ES-I3 (cell line): Measurements from ENCODE around the gene LOC128125822.
"Not testable (repeated sequence)": the region's sequence is repeated elsewhere in the genome, so short reads cannot be mapped to it uniquely, and the experiment has no call there.

ENCODE experiments used
- H3K36me3 ChIP-seq: 2 replicates; pipeline ENCODE4 v1.6.1; 2013; ENCODE audit warnings: mild to moderate bottlenecking, low read length, control low read depth, moderate library complexity; ENCODE audit not compliant: insufficient read depth
- H3K4me1 ChIP-seq: 2 replicates; pipeline ENCODE4 v1.6.1; 2013; ENCODE audit warnings: mild to moderate bottlenecking, control low read depth, low read length; ENCODE audit not compliant: insufficient read depth
- H3K9ac ChIP-seq: 2 replicates; pipeline ENCODE4 v1.6.1; 2013; ENCODE audit warnings: low read depth, mild to moderate bottlenecking, low read length, moderate library complexity
- H3K9me3 ChIP-seq: 2 replicates; pipeline ENCODE4 v1.6.1; 2013; ENCODE audit warnings: mild to moderate bottlenecking, low read length, moderate library complexity; ENCODE audit not compliant: control insufficient read depth, insufficient read depth

LOC128125822 gene

GRCh38 chr6:63582579-63583231 lies 10.4 kb downstream of the LOC128125822 start:
- no peaks in the 10 kb centered on the region for H3K4me1 ChIP-seq
- no peak overlapping the region for H3K9ac ChIP-seq
- peaks cover 29% of the 10 kb centered on the region for H3K36me3 ChIP-seq
- H3K9me3 ChIP-seq = no peaks in the 10 kb centered on the region

DNA sequence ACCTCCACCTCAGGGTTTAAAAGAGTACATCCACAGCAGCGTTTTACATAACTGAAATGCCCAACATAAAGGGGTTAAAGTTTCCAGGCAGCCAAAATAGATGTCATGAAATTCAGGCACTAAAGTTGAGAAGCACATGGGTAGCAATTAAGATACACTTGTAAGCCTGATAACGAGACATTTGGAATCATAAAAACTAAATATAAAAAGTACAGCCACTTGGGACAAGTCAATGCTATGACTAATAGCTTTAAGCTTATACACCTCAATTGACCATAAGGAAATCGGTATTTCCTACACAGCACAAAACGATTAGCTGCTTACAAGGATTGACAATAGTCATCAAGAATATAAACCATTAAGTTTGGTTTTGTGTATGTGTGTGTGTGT lies 11.8 kb downstream of the LOC128125822 start:
- Histone ChIP-seq H3K4me1 (no peaks in the 10 kb centered on the region), H3K9ac (no peak overlapping the region), H3K36me3 (peaks cover 22% of the 10 kb centered on the region), H3K9me3 (no peaks in the 10 kb centered on the region)

DNA sequence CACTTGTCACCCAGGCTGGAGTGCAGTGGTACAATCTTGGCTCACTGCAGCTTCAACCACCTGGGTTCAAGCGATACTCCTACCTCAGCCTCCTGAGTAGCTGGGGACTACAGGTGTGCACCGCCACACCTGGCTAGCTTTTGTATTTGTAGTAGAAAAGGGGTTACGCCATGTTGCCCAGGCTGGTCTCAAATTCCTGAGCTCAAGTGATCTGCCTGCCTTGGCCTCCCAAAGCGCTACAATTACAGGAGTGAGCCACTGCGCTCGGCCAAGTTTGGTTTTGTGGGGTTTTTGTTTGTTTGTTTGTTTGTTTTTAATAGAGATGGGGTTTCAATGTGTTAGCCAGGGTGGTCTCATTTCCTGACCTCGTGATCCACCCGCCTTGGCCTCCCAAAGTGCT lies 12.3 kb downstream of the LOC128125822 start:
- no peaks in the 10 kb centered on the region for H3K9me3 ChIP-seq
- no peaks in the 10 kb centered on the region for H3K4me1 ChIP-seq
- peaks cover 17% of the 10 kb centered on the region for H3K36me3 ChIP-seq
- no peak overlapping the region for H3K9ac ChIP-seq

DNA sequence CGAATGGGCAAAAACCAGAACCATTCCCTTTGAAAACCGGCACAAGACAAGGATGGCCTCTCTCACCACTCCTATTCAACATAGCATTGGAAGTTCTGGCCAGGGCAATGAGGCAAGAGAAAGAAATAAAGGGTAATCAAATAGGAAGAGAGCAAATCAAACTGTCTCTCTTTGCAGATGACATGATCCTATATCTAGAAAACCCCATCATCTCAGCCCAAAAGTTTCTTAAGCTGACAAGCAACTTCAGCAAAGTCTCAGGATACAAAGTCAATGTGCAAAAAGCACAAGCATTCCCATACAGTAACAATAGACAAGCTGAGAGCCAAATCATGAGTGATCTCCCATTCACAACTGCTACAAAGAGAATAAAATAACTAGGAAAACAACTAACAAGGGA lies 13.4 kb downstream of the LOC128125822 start:
- H3K4me1 ChIP-seq, H3K9ac ChIP-seq, H3K9me3 ChIP-seq, H3K36me3 ChIP-seq: not testable (repeated sequence)

GRCh38 chr6:63589952-63590411 lies 17.7 kb downstream of the LOC128125822 start:
- H3K9me3 ChIP-seq = no peaks in the 10 kb centered on the region
- H3K9ac ChIP-seq = no peak overlapping the region
- H3K36me3 ChIP-seq = no peaks in the 10 kb centered on the region
- peaks cover 6% of the 10 kb centered on the region; the same call in 1 of the 2 replicates for H3K4me1 ChIP-seq

GRCh38 chr6:63592886-63593285 lies 20.6 kb downstream of the LOC128125822 start:
- no peaks in the 10 kb centered on the region for H3K9me3 ChIP-seq
- H3K9ac ChIP-seq = no peak overlapping the region
- H3K4me1 ChIP-seq = peaks cover 6% of the 10 kb centered on the region; the same call in 1 of the 2 replicates
- H3K36me3 ChIP-seq = no peaks in the 10 kb centered on the region

GRCh38 chr6:63597141-63598048 lies 25.1 kb downstream of the LOC128125822 start:
- no peaks in the 10 kb centered on the region for H3K4me1 ChIP-seq
- peak overlapping the region; percentile 89 for H3K9ac ChIP-seq
- no peaks in the 10 kb centered on the region for H3K9me3 ChIP-seq
- H3K36me3 ChIP-seq = no peaks in the 10 kb centered on the region

GRCh38 chr6:63598049-63599036 lies 26.1 kb downstream of the LOC128125822 start:
- H3K4me1 ChIP-seq = no peaks in the 10 kb centered on the region
- peak overlapping the region; percentile 89 for H3K9ac ChIP-seq
- no peaks in the 10 kb centered on the region for H3K9me3 ChIP-seq
- no peaks in the 10 kb centered on the region for H3K36me3 ChIP-seq

DNA sequence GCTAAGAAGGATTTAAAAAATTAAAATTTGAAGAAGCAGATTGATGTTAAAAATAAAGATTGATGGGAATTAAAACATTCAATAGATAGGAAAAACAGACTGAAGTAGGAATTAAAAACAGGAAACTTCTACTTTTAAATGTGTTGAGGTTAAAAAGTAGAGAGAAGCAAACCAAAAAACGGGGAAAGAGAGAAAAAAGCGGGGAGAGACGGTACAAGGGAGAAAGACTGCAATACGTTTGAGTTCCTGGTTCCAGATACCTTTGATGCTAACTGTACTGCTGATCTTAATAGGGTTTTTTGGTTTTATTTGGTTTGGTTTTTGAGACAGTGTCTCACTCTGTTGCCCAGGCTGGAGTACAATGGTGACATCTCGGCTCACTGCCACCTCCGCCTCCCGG lies 27.0 kb downstream of the LOC128125822 start:
- H3K4me1 ChIP-seq = no peaks in the 10 kb centered on the region
- H3K9me3 ChIP-seq = no peaks in the 10 kb centered on the region
- no peaks in the 10 kb centered on the region for H3K36me3 ChIP-seq
- H3K9ac ChIP-seq = no peak overlapping the region

GRCh38 chr6:63600136-63600535 lies 27.9 kb downstream of the LOC128125822 start:
- no peaks in the 10 kb centered on the region for H3K4me1 ChIP-seq
- H3K9ac ChIP-seq = no peak overlapping the region
- H3K9me3 ChIP-seq = no peaks in the 10 kb centered on the region
- H3K36me3 ChIP-seq = no peaks in the 10 kb centered on the region

DNA sequence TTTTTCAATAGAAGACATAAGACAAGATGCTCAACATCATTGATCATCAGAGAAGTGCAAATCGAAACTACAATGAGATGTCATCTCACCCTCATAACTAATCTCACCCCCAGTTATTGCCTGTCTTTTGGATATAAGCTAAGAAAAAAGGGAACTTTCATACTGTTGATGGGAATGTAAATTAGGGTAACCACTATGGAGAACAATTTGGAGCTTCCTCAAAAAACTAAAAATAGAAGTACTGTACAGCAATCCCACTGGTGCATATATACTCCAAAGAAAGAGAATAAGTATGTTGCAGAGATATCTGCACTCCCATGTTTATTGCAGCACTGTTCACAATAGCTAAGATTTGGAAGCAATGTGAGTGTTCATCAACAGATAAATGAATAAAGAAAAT lies 37.0 kb downstream of the LOC128125822 start:
- Histone ChIP-seq H3K9me3 (no peaks in the 10 kb centered on the region), H3K4me1 (no peaks in the 10 kb centered on the region), H3K9ac (no peak overlapping the region), H3K36me3 (no peaks in the 10 kb centered on the region)

GRCh38 chr6:63610944-63611343 lies 38.7 kb downstream of the LOC128125822 start:
- H3K4me1 ChIP-seq = no peaks in the 10 kb centered on the region
- H3K36me3 ChIP-seq = no peaks in the 10 kb centered on the region
- H3K9ac ChIP-seq = no peak overlapping the region
- no peaks in the 10 kb centered on the region for H3K9me3 ChIP-seq

- no peak overlapping the region for H3K9ac ChIP-seq
- H3K9me3 ChIP-seq = no peaks in the 10 kb centered on the region
- H3K4me1 ChIP-seq = no peaks in the 10 kb centered on the region
- no peaks in the 10 kb centered on the region for H3K36me3 ChIP-seq
Measured at GRCh38 chr6:63611560-63611959, 39.3 kb downstream of the LOC128125822 start.

- H3K9ac ChIP-seq = no peak overlapping the region
- H3K36me3 ChIP-seq = no peaks in the 10 kb centered on the region
- no peaks in the 10 kb centered on the region for H3K9me3 ChIP-seq
- no peaks in the 10 kb centered on the region for H3K4me1 ChIP-seq
Measured at GRCh38 chr6:63615590-63615989, 43.3 kb downstream of the LOC128125822 start.
